ENCODE results near the gene RASL11B.

Gene RASL11B

DNA sequence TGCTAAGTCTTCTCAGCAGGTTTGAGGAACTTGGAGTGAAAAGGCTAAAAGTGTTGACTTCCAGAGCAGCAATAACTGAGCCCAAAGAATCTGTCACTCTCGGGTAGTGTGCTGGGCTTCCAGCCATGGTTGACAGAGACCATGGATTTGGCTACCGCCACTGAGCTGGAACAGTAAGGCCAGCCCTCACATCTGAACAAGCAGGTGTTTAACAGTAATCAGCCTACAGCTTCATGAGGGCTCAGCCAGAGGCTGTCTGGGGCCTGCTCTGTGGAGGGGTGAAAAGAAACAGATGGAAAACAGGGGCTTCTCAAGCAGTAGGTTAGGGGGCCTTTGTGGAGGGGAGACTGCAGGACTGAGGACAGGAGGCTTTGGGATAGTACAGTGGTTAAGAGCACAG lies 14.9 kb downstream of the RASL11B start:
- DNase-seq, result no peak

DNA sequence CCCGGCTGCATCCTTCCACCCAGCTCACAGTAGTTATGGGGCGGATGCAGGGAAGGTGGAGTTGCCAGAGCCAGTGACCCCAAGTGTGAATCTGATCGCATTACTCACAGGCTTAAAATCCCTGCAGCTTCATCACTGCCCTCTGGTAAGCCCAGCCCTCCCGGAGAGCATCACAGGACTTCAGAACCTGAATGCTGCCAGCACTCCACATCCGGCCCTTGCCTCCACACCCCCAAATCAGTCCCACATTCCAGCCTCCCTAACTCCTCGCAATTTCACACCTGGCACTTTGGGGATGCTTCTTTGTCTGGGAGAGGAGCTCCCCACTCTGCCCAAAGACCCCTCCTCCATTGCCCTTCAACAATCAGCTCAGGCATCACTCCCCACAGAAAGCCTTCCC lies 15.6 kb downstream of the RASL11B start:
- no peak for DNase-seq

DNA sequence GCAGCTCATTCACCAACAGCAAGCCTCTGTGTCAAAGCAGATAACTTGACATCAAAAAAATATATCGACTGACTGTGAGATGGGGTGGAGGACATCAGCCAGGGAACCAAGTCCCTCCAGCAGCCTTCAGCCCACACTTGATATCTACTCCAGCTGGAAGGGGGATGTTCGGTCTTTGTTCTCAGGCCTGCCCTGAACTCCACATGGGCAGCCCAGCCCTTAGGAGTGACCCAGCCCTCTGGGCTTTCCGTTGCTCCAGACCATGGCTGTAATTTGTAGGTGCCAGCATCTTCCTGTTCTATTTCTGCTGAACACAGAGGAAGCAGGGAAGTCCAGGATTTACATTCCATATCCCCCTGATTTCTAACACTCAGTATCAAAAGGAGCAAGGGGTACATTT lies 17.4 kb downstream of the RASL11B start:
- DNase-seq, result no peak

DNA sequence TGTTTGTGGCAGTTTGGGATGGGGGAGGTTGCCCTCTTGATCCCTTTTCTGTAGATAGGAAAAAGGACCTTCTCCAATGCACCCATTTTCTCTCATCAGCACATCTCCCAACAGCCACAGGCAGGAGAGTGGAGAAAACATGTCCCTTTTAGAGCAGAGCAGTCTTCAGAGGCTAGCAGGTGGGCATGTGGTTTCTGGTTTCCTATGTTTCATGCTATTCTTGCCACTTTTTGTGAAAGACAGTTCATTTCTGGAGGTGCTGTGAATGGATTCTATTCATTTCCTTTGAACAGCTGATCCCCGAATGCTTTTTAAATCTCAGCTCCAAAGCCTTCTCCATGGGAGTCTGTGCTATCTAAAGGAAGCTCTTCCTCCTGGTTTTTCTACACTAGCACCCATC lies 18.9 kb downstream of the RASL11B start:
- DNase-seq, result no peak

DNA sequence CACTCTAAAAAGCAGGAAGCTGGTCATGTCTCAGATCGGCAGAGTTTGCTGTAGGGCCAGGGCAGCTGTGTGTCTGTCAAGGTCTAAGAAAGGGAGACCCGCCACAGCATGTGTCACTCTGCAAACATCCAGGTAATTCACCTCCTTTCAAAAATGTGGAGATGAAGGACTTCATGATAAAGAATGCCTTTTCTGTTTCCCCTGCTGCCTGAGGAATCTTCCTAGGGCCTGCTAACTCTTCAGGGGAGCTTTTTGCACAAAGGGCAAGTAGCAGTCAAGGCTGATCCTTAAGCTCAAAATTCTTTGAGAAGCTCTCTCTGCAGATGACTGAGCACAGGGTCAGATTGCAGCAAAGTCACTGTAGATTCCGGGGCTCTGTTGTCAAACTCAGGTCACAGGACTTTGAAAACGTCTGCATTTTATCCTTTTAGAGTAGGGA lies 21.1 kb downstream of the RASL11B start:
- no peak for DNase-seq

DNA sequence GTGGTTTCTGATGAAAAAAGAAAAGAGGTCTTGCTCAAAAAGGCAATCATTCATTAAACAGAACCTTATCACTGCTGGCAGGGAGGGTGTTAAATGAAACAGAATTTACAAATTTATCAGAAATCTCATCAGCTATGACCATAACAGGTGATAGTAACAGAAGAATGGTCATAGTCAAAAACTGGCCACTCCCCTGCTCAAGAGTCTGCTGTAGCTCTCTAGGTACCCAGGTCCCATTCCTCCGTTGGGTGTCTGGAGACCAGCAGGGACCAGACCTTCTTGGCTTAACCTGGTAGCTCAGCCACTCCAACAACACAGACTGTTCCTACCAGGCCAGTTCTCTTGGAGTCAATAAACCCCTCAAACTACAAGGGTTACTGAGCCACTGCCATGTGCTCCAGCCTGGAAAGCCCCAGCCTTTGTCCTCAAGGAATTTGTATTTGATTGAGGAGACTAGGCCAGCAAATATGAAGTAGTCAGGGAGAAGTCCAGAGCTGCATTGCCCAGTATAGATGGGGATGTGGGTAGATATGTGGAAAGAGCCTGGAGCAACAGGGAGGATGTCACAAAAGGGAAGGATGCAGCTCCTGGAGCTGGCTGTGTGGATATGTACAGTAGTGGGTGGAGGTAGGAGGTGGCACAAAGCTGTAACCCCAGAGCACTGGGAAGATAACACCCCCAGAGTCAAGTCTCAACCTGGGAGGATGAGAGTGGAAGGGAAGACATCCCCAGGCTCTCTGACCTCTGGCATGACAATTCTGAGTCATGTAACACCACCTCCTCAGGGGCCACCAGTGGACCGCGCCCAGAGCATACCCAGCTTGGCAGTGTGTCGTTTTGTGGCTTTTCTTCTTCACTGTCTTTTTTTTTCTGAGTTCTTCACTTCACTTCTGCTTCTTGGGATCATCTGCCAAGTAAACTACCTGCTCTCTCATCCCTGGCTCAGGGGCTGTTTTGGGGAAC lies 21.9 kb downstream of the RASL11B start:
- DNase-seq, result no peak

DNA sequence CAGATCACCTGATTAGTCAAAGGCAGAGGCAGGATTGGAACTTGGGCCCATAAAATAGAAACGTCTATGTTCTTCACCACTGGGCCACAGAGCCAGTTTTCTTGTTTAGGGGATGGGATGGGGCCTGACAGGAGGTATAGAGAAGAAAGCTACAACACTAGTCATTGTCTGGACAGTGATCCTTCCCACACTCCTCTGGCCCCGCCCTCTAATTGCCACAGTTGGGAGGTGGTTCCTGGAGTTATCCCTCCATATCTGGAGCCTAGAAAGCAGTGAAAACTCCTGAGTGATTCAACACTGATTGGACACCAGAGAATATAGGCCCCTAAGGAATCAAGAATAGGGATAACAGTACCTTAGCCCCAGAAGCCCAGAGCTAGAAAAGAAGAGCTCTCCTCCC lies 22.9 kb downstream of the RASL11B start:
- no peak for DNase-seq

DNA sequence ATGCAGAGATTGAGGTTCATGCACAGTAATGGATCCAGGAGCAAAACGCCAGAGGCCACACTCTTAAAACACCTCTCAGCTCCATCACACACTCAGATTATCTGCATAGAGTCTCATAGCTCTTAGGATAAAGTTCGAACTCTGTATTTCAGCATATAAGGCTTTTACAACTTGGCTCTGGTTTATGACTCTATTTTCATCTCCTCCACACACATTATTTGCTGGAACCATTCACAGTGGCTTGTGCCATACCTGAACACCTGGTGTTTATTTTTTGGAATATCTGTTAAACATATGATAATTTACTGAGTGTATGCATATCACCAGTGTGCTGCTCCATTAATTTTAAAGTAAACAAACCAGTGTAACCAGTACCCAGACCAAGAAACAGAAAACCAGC lies 27.2 kb downstream of the RASL11B start:
- no peak for DNase-seq

DNA sequence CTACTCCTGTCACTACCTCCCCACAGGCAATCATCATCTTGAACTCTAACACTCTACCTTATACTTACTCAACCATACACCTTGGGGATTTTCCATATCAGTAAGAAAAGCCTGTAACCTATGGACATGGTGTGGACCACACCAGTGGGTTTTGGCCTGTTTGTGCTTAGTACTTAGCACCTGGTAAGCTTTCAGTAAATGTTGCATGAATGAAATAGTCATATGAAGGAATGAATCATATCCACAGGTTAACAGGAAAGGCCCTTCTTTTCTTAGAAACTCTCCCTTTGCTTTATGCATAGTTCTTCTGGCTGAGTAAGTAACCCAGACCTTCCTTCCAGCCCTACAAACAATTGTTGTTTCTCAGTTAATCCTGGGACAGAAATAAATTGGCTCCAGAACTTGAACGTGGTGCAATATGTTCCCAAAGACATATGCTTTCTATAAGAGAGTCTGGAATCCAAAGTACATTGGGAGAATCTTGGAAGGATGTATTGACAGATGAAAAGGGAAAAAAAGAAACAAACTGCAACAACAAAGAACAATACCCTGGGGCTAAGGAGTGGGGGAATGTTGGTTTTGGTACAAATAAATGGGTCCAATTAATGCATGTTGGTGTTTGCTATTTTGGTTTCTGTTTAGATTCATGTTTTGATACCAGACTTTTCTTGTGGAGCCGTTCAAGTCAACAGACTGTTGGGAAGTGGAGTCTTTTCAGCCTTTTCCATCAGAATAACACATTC lies 27.8 kb downstream of the RASL11B start:
- DNase-seq, result no peak

DNA sequence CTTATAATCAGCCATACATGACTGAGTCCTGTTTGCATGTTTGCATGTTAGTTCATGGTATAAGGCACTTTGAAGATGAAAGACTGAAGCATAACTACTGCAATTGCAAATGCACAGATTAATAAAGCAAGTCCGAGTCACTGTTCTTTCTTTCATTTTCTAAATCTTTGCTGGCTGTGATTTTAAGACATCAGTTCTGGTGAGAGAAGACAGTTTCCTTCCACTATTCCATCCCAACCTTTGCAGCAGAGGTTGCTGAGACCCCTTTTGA lies 28.3 kb downstream of the RASL11B start:
- DNase-seq, result no peak

DNA sequence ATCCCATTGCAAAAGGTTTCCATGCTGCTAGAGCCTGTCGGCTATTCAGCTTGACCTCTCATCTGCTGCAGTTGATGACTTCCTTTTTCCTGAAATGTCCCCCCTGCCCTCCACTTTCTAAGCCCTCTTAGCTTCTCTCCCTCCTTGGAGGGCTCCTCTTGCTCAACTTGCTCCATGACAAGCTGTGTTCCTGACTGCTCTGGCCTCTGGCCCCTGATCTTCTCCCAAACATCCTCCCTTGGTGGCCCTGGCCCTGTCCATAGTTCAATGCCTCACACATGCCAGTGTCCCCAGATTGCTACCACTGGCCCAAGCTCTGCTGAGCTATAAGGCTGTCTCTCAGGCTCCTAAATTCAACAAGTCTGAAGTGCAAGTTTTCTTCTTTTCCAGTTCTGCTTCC lies 29.6 kb downstream of the RASL11B start:
- DNase-seq, result no peak

DNA sequence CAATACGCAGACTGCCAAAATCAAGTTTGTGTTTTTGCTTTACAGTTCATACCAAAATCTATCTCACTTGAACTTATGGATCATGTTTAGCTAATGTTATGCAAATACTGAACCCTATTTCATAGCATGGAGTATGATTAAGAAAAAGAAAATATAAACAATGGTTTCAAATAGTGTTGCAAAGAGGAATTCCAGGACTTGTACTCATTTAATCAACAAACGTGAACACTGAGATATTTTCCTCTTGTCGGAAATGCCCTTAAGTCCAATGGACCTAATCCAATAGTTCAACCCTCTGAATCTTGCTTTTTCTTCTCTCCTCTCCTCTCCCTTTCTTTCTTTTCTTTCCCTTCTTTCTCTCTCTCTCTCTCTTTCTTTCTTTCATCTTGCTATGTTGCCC lies 30.8 kb downstream of the RASL11B start:
- DNase-seq, result no peak

DNA sequence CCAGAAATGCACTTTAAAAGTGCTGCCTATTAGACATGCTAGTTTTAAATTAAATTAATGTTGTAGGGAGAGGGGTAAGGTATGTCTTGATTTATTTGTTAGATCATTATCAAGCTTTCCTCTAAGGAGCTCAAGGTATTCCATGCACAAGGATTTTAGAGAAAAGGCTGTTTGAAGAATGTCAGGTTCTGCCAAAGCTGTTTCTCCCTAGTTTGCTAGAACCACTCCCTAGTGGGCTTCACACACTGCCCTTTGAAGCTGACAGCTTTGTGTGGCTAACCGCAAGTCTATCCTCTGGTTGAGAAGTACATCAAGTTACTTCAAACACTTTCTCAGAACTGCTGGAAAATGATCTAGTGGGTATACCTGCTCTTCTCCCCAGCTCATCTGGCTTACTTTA lies 32.3 kb downstream of the RASL11B start:
- no peak for DNase-seq

DNA sequence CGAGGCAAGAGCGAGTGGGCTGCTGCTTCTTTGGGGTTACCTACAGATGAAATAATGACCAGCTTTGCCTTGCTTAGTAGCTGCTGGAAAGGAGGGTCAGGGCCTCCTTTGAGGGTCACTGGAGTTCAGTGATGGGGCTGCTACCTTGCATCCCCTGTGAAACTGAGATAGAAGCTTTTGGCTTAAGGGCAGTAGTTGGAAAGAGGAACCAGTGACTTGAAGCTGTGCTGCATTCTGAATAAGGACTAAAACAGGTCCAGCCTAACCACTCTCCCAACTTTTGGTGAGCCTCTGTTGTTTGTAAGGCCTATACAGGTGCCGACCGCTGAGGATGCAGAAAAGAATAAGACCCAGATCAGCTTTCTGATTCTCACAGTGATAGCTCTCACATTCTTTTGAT lies 41.2 kb downstream of the RASL11B start:
- no peak for DNase-seq

DNA sequence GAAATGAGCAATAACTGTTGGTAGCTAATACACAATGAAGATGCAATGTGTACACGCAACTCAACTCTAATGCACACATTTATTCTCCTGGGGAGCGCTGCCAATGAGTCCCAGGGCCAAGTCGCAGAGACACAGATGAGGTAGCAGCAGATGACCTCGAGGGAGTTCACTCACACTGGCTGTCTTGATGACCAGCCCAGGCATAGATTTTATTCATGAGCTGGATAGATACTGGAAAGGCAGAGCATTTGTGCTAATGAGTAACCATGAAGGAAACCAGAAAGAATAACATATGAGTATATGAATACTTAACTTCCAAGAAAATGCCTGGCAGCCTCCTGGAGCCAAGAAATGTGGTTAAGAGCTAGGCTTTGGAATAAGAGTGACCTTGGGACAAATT lies 42.3 kb downstream of the RASL11B start:
- no peak for DNase-seq

DNA sequence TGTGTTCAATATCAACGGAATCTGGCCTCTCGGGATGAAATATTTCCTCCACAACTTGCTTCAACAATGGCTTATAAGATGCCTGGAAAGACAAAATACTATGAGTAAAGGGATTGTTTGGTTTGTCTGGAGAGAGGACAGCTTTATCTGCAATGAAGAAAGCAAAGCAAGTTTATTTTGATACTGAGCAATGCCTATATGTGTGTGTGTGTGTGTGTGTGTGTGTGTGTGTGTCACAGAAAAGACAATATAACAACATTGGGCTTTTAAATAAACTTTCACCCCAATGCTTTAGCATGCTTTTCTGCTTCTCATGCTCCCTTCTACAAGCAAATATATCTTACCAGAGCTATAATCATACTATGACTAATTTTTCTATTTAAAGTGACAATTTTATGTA lies 45.4 kb downstream of the RASL11B start:
- DNase-seq, result no peak

DNA sequence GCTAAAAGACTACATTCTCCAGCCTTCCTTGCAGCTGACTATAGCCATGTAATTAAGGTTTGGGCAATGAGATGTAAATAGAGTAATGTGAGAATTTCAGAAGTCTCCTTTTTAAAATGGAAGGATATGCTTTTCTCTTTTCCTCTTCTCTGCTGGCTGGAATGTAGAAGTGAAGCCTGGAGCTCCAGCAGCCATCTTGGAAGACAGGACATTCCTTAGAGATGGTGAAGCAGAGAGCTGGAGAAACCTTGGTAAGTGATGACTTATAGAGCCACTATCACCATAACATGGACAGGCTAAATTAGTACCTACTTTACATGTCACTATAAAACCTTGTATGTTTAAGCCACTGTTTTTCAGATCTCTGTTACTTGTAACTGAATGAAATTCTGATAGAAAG lies 48.0 kb downstream of the RASL11B start:
- no peak for DNase-seq

DNA sequence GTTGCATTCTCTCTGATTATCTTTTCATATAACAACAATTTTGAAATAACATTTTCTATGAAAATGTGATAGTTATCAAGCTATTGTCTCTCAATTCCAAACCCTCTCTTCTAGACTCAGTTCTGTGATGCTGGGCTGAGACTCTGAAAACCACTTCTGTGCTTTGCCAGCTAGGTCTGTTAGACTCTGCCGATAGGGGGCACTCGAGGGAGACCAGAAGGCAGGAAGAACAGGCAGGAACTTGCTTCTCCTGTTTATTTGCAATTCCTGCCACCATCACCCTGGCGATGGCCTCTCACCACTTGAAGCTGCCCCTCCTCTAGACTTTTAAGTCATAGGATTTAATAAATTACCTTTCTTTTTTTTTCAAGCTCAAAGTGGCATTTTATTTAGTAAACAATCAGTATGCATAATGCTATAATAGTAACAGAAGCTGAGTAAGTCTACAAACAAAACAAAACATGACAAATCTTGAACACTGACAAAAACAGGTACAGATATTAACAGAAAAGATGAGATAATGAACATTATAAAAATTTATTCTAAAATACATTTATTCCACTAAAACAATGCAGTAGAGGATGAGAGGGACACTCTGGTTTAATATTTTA lies 49.7 kb downstream of the RASL11B start:
- DNase-seq, result peak; percentile 72

DNA sequence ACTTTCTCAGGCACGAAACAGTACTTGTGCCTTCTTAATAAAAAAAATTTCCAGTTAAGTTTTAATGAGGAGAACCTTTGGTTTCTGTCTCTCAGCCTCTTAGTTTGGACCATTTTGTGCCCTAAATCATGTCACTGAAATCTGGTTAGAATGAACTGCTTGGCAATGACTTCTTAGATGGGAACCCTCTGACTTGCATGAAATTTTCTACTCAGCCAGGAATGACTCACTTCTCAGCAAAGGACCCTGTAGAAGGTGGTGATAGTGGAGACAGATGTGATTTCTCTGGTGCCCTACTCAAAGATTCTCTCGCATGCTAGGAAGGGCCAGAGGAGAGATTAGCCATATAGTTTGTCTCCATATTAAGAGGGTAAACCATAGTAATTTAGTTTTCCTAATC lies 50.5 kb downstream of the RASL11B start:
- no peak for DNase-seq

DNA sequence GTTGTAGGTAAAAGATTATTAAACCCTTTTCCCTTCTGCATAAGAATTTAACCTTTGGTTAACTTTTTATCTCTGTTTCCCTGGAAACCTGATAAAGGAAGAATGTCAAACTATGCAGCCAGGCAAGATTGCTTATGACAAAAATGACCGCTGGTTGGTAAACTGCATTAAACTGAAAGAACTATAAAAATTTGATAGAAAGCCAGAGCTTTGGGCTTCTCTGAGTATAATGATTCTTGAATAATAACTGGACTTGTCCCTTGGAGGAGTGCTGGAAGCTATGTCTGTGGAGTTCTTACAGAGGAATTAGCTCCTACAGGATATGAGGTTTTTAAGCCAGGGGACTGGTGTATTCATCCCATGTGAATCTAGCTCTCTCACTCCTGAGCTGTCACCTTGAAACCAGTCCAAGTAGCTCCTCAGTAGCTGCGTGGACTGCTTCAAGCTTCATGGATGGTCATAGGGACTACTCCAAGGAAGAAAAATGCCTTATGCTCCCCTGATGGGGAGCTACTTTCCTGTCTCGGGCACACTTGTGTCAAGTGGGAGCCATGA lies 52.0 kb downstream of the RASL11B start:
- DNase-seq, result no peak

DNA sequence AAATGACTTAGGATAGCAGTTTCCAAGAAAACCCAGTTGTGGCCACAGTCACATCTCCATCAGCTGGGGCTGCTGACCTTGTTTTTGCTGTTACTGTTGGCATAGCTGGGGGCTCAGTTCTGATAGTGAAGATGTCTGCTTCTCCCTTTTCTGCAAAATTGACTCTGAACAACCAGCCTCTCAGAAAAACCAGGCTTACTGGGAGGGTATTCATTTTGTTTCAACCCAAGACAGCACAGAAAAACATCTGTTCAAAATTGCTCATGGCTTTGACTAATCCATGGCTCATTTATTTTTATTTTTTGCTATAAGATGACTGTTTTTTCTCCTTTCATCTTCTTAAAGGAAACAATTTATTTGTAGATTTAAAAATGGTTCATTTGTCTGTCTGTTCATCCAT lies 53.1 kb downstream of the RASL11B start:
- no peak for DNase-seq

DNA sequence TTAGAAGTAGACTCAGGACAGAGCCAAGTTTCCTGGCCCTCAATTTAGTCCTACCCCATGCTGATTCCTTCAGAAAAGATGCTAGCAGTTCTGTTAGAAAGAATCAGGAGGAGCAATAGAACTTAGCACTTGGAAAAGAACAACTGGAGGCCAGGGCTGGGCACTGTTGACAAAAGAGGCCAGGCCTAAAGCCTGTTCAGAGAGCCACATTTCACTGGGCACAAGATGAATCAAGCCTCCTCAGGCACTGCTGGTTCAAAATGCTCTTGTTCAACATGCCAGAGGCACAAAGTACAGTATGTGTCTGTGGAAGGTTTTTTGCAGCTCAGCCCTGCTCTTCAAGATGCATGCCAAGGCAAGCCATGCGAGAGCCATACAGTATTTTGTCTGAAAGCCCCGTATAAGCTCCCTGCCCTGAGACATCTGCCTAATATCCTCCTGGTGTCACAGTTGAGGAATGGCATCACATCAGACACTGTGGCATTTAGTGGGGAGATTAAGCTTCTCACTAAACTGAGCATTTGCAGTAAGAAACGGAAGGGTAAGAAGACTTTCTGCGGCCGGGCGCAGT lies 53.7 kb downstream of the RASL11B start:
- DNase-seq, result no peak
